Activated B cell treated with CpG ODN at 0.5 μM for 24 hours (primary cell): ENCODE data around the gene TBX4. TPM values are rescaled to one million over a fixed set of nuclear protein-coding genes. Genes with fewer than 3 reads are reported as not detected.

Experiments
- ATAC-seq: fragments of 200-7000 bp; cut with Tn5 transposase; one replicate; pipeline ENCODE4 v1.10.0; 2021; ENCODE audit warnings: low read depth, mild to moderate bottlenecking, moderate library complexity
- CTCF ChIA-PET: fragments of 350-600 bp; sonication (Branson Sonifier 250); formaldehyde crosslinking; loops from one replicate; lab custom pipeline; 2021; ENCODE audit warnings: antibody characterized with exemption; lab: Charles Lee
- POLR2A ChIA-PET: fragments of 350-600 bp; sonication (Branson Sonifier 250); formaldehyde crosslinking; loops from one replicate; lab custom pipeline; 2021; ENCODE audit warnings: antibody characterized with exemption; lab: Charles Lee
- DNase-seq: peaks from one replicate; pipeline ENCODE4 v3.0.0; 2022
- H3K27ac Mint-ChIP-seq: one replicate; pipeline ENCODE4 v1.8.0; 2020; ENCODE audit warnings: mixed read lengths
- H3K27me3 Mint-ChIP-seq: one replicate; pipeline ENCODE4 v1.8.0; 2021; ENCODE audit warnings: mixed read lengths
- H3K36me3 Mint-ChIP-seq: one replicate; pipeline ENCODE4 v1.8.0; 2021; ENCODE audit warnings: low read depth, mixed read lengths
- H3K4me1 Mint-ChIP-seq: one replicate; pipeline ENCODE4 v1.8.0; 2021; ENCODE audit warnings: mixed read lengths
- H3K4me3 Mint-ChIP-seq: one replicate; pipeline ENCODE4 v1.8.0; 2020; ENCODE audit warnings: mild to moderate bottlenecking, mixed read lengths
- H3K9me3 Mint-ChIP-seq: one replicate; pipeline ENCODE4 v1.8.0; 2020; ENCODE audit warnings: mixed read lengths
- intact Hi-C: fragments of 100-400 bp; cut with micrococcal nuclease; formaldehyde crosslinking; loops from one replicate; pipeline ENCODE4 v1.15.1; 2024
- total RNA-seq: library from RNA; stranded (reverse); gene quantifications from 2 replicates; pipeline ENCODE4 v1.2.3, GENCODE V29; 2022
- TF ChIP-seq, protein P1 (sequence below): fragments of 200-600 bp; IDR thresholded peaks from one replicate; pipeline ENCODE4 v1.8.0; 2022; ENCODE audit warnings: antibody characterized with exemption, mild to moderate bottlenecking

The TBX4 gene
- total RNA-seq, 1 donor from 2014 or later, result not detected

DNA sequence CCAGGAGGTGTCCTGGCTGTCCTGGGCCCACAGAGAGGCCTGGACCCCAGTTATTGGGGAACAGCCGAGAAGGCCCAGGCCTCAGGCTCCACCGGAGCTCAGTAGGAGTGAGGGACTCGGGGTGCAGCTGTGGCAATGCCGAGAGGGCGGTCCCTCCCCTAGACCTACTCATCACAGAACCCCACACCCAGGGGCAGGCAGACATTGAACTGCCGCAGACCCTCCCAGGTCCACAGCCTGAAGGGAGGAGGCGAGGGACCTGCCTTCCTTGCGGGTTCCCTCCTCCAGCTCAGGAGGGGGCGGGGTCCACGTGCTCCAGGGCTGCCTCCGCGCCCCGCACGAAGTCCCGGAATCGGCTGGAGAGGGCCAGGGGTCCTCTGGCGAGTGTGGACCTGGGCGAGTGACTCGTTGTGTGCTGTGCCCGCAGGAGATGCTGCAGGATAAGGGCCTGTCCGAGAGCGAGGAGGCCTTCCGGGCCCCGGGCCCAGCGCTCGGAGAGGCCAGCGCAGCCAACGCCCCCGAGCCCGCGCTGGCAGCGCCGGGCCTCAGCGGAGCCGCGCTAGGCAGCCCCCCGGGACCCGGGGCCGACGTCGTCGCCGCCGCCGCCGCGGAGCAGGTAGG is 3.9 kb downstream of the TBX4 start:
- Mint-ChIP-seq H3K9me3 (no peaks in the 10 kb centered on the region), H3K27me3 (peaks cover 66% of the 10 kb centered on the region), H3K36me3 (no peaks in the 10 kb centered on the region), H3K4me3 (no peak overlapping the region), H3K27ac (no peak overlapping the region), H3K4me1 (peaks cover 38% of the 10 kb centered on the region)
- CTCF ChIA-PET, result no interaction called here
- intact Hi-C loops, result no loop called here
- ATAC-seq, result no peak
- TF ChIP-seq, protein P1, sequence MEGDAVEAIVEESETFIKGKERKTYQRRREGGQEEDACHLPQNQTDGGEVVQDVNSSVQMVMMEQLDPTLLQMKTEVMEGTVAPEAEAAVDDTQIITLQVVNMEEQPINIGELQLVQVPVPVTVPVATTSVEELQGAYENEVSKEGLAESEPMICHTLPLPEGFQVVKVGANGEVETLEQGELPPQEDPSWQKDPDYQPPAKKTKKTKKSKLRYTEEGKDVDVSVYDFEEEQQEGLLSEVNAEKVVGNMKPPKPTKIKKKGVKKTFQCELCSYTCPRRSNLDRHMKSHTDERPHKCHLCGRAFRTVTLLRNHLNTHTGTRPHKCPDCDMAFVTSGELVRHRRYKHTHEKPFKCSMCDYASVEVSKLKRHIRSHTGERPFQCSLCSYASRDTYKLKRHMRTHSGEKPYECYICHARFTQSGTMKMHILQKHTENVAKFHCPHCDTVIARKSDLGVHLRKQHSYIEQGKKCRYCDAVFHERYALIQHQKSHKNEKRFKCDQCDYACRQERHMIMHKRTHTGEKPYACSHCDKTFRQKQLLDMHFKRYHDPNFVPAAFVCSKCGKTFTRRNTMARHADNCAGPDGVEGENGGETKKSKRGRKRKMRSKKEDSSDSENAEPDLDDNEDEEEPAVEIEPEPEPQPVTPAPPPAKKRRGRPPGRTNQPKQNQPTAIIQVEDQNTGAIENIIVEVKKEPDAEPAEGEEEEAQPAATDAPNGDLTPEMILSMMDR, result no peak
- POLR2A ChIA-PET, result no interaction called here
- no peak for DNase-seq

DNA sequence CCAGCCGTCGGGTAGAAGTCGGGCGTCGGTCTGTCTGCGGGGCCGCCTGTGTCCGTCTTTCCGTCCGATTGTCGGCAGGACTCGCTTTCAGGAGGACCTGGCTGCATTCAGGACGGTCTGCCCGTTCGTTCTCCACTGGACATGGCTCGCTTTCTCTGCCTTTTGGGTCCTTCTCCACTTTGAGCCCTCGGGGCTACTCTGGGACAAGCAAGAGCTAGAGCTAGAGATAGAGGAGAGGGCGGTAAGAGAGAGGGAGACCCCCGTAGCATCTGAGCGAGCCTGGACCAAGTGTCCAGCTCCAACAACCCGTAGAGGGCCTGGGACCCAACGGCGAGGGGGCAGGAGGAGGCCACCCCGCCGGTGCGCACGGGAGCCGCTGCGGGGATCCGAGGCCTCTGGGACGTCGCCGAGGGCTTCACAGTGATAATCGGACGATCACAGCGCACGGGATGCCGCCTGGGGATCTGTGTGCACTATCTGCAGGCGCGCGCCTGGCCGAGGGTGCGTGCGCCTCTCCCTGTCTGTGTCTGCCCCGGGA is 4.5 kb downstream of the TBX4 start:
- intact Hi-C loops, result no loop called here

DNA sequence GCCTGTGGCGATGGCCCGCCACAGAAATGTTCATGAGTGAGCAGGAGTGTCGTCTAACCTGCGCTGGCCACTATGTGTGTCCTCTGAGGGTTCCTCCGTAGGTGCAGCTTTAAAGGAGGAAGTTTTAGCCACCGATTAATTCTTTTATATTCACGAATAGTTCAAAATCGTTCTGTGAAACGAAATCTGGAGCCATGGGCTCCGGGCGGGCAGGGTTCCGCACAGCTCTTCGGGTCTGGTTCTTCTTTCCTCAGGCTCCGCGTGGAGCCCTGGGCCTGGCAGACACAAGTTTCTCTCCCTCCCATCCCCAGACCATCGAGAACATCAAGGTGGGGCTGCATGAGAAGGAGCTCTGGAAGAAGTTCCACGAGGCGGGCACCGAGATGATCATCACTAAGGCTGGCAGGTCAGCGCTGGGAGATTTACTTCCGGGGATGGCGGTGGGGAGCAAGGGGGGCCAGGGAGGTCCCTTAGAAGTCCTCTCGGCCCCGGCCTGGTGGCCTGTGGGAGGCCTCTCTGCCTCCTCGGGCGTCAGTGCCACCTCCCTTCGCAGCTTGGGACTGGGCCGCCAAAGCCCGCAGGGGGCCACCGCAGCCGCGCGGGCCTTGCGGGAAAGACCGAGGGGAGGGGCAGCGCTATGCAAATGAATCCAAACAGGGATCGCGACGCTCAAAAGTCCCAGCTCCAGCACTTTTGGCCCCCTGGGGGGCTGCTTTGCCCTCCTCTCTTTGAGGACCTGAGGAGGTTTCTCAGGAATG is 5.2 kb downstream of the TBX4 start:
- TF ChIP-seq, protein P1, result no peak
- ATAC-seq (no peak), DNase-seq (no peak)
- POLR2A ChIA-PET, result no interaction called here
- Mint-ChIP-seq H3K27ac (no peak overlapping the region), H3K4me1 (peaks cover 42% of the 10 kb centered on the region), H3K4me3 (peak overlapping the region; percentile 78), H3K27me3 (peaks cover 72% of the 10 kb centered on the region), H3K36me3 (no peaks in the 10 kb centered on the region), H3K9me3 (no peaks in the 10 kb centered on the region)
- CTCF ChIA-PET, result no interaction called here
- intact Hi-C loops, result no loop called here

More for the DNA sequence above, 4.5 kb downstream of the TBX4 start:
- TF ChIP-seq, protein P1, result no peak
- ChIA-PET CTCF (no interaction called here), POLR2A (no interaction called here)
- Mint-ChIP-seq H3K27ac (no peak overlapping the region), H3K36me3 (no peaks in the 10 kb centered on the region), H3K4me3 (peak overlapping the region; percentile 78), H3K27me3 (peaks cover 69% of the 10 kb centered on the region), H3K4me1 (peaks cover 41% of the 10 kb centered on the region), H3K9me3 (no peaks in the 10 kb centered on the region)
- DNase-seq, result no peak
- ATAC-seq, result no peak

DNA sequence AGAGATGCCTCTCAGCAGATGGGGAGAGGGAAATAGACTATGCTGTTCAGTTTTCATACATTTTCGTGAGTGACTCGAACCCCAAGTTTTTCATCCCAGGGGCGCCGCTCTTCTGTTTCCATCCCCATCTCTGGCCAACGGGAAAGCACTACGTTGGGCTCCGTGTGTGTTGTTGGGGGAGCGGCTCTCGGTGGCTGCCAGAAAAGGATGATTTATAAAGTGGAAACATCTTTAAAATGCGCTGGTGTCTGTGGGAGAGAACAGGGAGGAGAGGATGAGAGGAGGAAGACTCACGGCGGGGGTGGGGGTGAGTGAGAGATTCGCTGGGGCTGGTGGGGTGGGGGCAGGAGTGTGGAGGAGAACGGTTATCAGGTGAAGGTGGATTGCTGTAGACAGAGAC is 5.8 kb downstream of the TBX4 start:
- intact Hi-C loops, result no loop called here
- Mint-ChIP-seq H3K36me3 (no peaks in the 10 kb centered on the region), H3K27ac (no peak overlapping the region), H3K4me3 (no peak overlapping the region), H3K4me1 (peaks cover 39% of the 10 kb centered on the region), H3K9me3 (no peaks in the 10 kb centered on the region), H3K27me3 (peaks cover 73% of the 10 kb centered on the region)
- ATAC-seq, result no peak
- ChIA-PET CTCF (no interaction called here), POLR2A (no interaction called here)
- TF ChIP-seq, protein P1, result no peak
- DNase-seq, result no peak

DNA sequence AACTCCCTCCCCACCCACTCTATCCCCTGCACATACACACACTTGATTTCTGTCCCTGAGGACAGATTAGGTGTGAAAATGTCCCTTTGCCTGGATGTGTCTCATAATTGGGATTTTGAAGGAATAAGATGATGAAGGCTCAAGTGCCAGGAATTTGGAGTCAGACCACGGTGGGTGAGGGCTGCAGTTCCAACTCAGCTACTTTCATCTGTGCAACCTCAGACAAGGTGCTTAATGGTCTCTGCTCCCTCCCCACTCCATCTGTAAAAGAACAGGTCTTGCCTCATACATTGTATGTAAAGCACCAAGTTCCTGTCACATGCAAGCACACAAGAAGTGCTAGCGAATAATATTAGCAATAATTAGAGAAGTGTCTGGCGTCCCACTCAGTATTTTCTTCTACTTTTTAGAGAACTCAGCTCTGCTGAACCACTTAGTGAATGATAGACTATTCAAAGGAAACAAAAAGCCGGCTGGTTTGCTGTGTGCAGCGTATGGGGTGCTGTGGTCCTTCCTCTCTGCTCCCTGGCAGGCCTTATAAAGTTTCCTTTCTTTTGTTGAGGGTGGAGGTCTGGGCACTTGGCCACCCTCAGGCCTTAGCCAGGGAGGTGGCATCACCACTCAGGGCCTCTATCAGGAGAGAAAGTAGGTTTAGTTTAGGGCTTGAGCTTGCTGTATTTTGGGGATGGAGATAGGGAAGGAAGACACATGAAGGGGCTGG is 6.4 kb downstream of the TBX4 start:
- no peak for DNase-seq
- Mint-ChIP-seq H3K27me3 (peaks cover 73% of the 10 kb centered on the region), H3K4me1 (peaks cover 37% of the 10 kb centered on the region), H3K27ac (no peak overlapping the region), H3K36me3 (no peaks in the 10 kb centered on the region), H3K9me3 (no peaks in the 10 kb centered on the region), H3K4me3 (no peak overlapping the region)
- ATAC-seq, result no peak
- CTCF ChIA-PET, result no interaction called here
- intact Hi-C loops, result no loop called here
- TF ChIP-seq, protein P1, result no peak
- POLR2A ChIA-PET, result no interaction called here
